ENCODE results near the gene MAGEA4. TPM values are rescaled to one million over a fixed set of nuclear protein-coding genes. Genes with fewer than 3 reads are reported as not detected.

Gene MAGEA4
- total and polyA plus RNA-seq, 10 of the 15 experiments (the other 5 are each of a cell fraction or from before 2014, with no cell fraction given): not detected

DNA sequence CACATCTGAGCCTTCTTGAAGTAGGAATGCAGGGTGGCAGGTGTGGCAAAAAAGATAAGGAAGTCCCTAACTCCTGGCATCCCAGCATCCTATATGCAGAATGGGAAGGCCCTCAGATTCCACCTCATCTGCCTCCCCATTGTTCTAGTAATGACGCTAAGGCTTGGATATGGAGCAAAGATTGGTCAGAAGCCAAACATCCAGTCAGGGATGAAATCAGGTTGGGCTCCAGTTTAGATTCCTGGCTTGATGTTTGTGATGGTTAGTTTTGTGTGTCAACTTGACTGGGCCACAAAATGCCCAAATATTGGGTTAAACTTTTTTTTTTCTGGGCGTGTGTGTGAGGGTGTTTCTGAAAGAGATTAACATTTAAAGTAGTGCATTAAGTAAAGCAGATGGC is 39.6 kb upstream of the MAGEA4 start:
- no peaks in the 10 kb centered on the region for H4K20me1 ChIP-seq (ENCODE audit: control insufficient read depth, insufficient read depth)
- intact Hi-C loops (cut with micrococcal nuclease; ENCODE audit: unreplicated experiment) (no loop called here), in situ Hi-C loops (cut with MboI) (no loop called here)
- no peaks in the 10 kb centered on the region for H3K36me3 ChIP-seq (ENCODE audit: control insufficient read depth in 2 of 2, insufficient read depth in 2 of 2, low read length in 1 of 2)
- TF ChIP-seq DPF2 (IDR thresholded peaks at IDR 0.05) (no peak), BACH1 (IDR thresholded peaks at IDR 0.05; ENCODE audit: borderline replicate concordance) (no peak), ZBTB40 (IDR thresholded peaks at IDR 0.05; ENCODE audit: borderline replicate concordance) (no peak), EP300 (IDR thresholded peaks at IDR 0.05; ENCODE audit: borderline replicate concordance in 1 of 2, control insufficient read depth in 1 of 2, low read depth in 2 of 2, low read length in 2 of 2) (no peak), CBX3 (IDR thresholded peaks at IDR 0.05; ENCODE audit: borderline replicate concordance, low read depth) (no peak), RAD21 (IDR thresholded peaks at IDR 0.05; ENCODE audit: insufficient read depth, low read depth, low read length) (no peak), ZNF622 (IDR thresholded peaks at IDR 0.05) (no peak), KLF5 (IDR thresholded peaks at IDR 0.05; ENCODE audit: partially characterized antibody) (no peak), ZBTB33 (IDR thresholded peaks at IDR 0.05) (no peak), HCFC1 (IDR thresholded peaks at IDR 0.05; ENCODE audit: low read length) (no peak), CBX5 (IDR thresholded peaks at IDR 0.05; ENCODE audit: low read depth) (no peak)
- 0% methylated on average over 2 of the region's 2 CpGs for WGBS (ENCODE audit: insufficient coverage, insufficient replicate concordance, low lambda C conversion rate, missing lambda C conversion rate)
- no peak for FAIRE-seq
- H3K4me3 ChIP-seq: no peak overlapping the region
- no peak overlapping the region for H2AFZ ChIP-seq (ENCODE audit: control insufficient read depth, low read depth, low read length)
- H3K4me2 ChIP-seq (ENCODE audit: control insufficient read depth, insufficient read depth): no peak overlapping the region
- BruUV-seq (replicated peaks): no TSS peak
- no peaks in the 10 kb centered on the region for H3K79me2 ChIP-seq (ENCODE audit: control insufficient read depth, insufficient read depth, low read length)
- H3K4me1 ChIP-seq (ENCODE audit: control insufficient read depth, insufficient read depth, low read length): no peaks in the 10 kb centered on the region
- H3K27ac ChIP-seq (ENCODE audit: control insufficient read depth, insufficient read depth): no peak overlapping the region
- ChIA-PET CTCF (interaction anchor here (0.8 kb wide), 1 partner anchor 14 kb away, joined by 3 read pairs; no protein-coding TSS in a partner anchor), SMC1A (ENCODE audit: uncharacterized antibody, unreplicated experiment) (interaction anchor here (0.7 kb wide), 1 partner anchor 1188 kb away, joined by 3 read pairs; no protein-coding TSS in a partner anchor), POLR2A (no interaction called here), RAD21 (ENCODE audit: unreplicated experiment) (no interaction called here)
- H3K27me3 ChIP-seq (replicated peaks in 1 of 2; ENCODE audit: control insufficient read depth in 2 of 2, insufficient read depth in 2 of 2, low read length in 1 of 2): no peaks in the 10 kb centered on the region
- H3K9me3 ChIP-seq (replicated peaks; ENCODE audit: control insufficient read depth, insufficient read depth, low read length): no peaks in the 10 kb centered on the region
- ATAC-seq: no peak
- no peak for DNase-seq (ENCODE audit: low read depth, low spot score)
- no peak overlapping the region for H3K9ac ChIP-seq (ENCODE audit: control insufficient read depth, insufficient read depth, low read length)
